Hematopoietic multipotent progenitor cell treated with erythropoietin and hydrocortisone succinate and interleukin-3 and kit ligand, for 4 days (in vitro differentiated cells): Measurements from ENCODE around the gene PEX14.
"Not testable (repeated sequence)": the region's sequence is repeated elsewhere in the genome, so short reads cannot be mapped to it uniquely, and the experiment has no call there.

Source experiments
- DNase-seq: peaks from one replicate; pipeline ENCODE4 v3.0.0-alpha.2; 2015

PEX14 gene, protein sequence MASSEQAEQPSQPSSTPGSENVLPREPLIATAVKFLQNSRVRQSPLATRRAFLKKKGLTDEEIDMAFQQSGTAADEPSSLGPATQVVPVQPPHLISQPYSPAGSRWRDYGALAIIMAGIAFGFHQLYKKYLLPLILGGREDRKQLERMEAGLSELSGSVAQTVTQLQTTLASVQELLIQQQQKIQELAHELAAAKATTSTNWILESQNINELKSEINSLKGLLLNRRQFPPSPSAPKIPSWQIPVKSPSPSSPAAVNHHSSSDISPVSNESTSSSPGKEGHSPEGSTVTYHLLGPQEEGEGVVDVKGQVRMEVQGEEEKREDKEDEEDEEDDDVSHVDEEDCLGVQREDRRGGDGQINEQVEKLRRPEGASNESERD

DNA sequence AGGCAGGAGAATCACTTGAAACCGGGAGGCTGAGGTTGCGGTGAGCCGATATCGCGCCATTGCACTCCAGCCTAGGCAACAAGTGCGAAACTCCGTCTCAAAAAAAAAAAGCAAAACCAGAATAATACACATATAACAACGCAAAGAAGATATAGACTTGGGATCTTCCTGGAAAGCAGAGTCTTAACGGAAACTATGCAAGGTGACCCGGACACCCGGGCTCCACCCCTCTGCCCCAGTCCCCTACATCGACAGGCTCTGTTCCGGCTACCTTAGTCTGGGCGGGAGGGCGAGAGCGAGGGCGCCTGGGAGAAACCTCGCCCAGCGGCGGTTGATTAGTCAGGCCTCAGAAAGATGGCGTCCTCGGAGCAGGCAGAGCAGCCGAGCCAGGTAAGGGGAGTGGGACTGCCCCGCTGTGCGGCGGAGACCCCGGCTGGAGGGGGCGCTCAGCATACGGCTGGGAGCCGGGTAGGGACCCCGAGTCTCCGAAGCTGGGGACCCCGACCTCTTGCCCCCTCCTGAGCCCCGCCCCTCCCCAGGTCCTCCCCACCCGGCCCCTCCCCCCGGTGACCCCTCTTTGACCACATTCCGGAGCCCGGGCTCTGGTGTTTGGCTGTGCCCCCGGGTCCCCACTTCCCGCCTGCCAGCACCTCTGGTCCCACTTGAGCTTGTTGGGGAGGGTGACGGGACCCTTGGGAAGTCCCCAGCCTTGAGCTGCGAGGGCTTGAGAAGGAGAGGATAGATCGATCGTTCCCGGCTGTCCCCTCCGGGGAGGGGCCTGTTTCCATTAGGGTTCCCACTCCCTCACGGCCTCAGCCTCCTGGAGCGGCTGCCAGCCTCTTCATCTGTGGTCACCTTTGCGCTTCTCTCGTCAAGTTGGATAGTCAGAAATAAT, at the start of gene PEX14:
Gene PEX14, plus strand, starts transcription at position 338 of the 895 bp plus-strand sequence. Its CDS starts 17 bp downstream, at position 355.
- peak; percentile 97 for DNase-seq

DNA sequence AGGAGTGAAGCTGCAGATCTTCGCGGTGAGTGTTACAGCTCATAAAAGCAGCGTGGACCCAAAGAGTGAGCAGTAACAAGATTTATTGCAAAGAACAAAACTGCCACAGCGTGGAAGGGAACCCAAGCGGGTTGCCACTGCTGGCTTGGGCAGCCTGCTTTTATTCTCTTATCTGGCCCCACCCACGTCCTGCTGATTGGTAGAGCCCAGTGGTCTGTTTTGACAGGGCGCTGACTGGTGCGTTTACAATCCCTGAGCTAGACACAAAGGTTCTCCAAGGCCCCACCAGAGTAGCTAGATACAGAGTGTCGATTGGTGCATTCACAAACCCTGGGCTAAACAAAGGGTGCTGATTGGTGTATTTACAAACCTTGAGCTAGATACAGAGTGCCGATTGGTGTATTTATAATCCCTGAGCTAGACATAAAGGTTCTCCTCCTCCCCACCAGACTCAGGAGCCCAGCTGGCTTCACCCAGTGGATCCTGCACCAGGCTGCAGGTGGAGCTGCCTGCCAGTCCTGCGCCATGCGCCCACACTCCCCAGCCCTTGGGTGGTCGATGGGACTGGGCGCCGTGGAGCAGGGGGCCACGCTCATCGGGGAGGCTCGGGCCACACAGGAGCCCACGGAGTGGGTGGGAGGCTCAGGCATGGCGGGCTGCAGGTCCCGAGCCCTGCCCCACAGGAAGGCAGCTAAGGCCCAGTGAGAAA, 48.8 kb upstream of the PEX14 start:
- peak; percentile 43 for DNase-seq

DNA sequence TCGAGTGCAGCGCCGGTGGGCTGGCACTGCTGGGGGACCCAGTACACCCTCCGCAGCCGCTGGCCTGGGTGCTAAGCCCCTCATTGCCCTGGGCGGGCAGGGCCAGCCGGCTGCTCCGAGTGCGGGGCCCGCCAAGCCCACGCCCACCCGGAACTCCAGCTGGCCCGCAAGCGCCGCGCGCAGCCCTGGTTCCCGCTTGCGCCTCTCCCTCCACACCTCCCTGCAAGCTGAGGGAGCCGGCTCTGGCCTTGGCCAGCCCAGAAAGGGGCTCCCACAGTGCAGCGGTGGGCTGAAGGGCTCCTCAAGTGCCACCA, 48.3 kb upstream of the PEX14 start:
- DNase-seq = not testable (repeated sequence)

DNA sequence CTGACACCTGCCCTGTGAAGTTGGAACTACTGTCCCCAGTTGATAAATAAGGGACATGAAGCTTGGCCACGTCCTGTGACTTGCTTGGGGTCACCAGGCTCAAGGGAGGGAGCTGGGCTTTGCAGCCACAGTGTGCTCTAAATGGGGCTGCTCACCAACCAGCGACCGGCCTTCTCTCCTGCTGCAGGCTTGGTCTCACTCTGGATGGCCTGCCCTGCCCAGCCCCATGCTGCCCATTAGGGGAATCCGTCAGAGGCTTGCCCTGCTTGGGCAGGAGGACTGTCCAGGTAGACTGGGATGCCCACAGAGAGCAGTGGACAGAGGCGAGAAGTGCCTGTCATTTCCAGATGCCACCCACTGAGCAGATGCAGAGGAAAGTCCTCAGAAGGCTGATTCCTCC, 45.8 kb upstream of the PEX14 start:
- no peak for DNase-seq

DNA sequence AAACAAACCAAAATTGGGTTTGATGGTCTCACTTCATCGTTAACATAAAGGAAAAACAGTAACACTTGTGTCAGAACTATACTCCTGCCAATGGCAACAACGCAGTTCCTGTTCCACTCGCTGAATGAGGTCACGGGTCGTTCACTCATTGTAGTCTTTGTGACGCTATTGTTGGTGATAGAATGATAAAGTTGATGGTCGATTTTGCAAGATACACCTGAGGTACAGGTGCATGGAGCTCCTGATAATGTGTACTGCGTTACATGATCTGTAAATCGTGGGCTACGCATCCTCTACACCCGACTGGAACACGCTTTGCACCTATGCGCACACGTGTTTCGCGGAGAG, 44.9 kb upstream of the PEX14 start:
- peak; percentile 49 for DNase-seq

DNA sequence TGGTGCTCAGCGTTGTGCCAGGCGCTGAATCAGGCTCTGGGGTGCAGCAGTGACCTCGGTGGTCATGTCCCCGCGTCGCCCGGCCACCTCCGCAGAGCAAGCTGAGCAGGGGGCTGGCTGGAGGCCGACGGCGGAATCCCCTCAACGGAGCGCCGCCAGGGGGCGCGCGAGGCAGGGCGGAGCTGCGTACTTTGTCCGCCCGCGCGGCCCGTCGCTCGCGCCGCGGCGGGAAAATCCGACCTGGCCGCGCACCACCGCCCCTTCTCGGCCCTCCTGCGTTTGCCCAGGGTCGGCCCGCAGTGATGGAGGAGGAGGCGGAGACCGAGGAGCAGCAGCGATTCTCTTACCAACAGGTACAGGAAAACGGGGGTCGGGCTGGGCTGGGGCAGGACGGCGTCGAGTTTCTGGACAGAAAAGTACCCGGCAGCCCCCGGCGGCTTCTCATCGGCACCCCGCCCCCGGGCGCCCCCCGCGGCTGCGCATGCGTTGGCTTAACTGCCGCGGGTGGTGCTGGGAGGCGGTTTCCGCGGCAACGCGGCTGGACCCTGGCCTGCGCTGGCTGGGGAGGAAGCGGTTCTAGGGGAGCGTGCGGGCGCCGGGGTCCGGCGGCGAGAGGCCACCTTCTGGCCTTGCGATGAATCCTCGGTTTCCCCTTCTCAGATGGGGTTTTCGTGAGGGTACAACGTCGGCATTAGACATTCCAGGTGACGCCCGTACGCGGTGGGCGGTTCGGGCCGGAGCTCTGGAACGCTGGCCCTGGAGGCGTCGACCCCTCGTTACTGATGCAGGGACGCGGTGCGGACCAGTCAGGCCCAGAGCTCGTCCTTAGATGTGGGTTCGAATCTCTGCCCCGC, 44.3 kb upstream of the PEX14 start, which contains the start of gene CENPS:
Gene CENPS, plus strand, starts transcription at position 218 of the 854 bp plus-strand sequence. Its CDS starts 85 bp downstream, at position 303.
- DNase-seq = peak; percentile 96

DNA sequence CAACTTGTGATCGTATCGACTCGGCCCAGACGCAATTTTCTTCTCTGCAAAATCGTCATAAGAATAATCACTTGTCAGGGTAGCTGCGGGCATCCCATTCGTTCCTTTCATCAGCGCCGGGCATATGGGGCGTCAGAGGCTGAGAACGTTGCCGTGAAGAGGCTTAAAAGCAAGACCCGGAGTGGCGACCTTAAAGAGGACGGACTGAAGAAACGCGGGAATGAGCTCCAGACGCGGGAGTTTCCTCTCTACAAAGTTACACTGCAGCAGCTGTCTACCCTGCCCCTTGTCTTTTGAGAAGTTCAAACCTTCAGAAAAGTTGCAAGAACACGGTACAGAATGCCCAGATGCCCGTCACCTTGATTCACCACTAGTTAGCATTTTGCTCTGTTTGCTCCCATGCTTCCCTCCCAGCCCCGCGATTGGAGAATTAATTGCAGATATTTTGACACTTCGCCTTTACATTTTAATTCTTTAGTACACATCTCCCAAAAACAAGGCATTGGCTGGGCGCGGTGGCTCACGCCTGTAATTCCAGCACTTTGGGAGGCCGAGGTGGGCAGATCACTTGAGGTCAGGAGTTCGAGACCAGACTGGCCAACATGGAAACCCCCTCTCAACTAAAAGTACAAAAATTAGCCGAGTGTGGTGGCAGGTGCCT, 43.5 kb upstream of the PEX14 start:
- peak; percentile 67 for DNase-seq

DNA sequence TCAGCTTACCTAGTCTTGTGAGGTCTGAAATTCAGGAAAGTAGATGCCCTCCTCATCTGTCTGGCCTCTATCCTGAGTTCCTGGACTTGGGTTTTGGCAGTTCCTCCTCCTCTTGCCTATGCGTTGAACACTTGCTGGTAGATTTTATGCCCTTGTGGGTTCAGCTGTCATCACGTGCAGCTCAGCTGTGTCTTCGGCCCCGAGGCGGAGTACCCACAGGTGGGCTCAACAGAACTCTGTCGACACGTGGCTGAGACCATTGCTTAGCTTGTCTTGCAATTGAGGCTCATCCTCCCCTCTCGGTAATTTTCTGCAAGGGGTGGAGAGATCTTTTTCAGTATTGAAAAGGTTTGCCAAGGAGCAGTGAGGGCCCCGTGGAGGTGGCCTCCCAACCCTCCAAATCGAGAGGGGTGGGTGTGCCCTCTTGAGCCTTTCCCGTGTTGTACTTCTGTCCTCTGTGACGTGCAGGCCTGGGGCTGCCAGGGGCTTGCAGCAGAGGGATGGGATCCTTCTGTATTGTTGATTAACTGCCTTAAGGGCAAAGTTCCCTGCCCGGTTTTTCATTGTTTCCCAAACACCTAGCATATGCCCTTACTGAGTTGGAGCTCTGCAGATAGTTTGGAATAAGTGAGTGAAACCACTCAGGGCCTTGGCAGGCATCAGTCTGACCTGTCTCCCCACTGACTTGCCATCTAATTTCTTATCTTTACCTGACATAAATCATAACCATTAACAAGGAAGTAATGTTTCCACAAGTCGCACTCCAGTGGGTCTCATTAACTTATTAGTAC, 41.6 kb upstream of the PEX14 start:
- DNase-seq = no peak

DNA sequence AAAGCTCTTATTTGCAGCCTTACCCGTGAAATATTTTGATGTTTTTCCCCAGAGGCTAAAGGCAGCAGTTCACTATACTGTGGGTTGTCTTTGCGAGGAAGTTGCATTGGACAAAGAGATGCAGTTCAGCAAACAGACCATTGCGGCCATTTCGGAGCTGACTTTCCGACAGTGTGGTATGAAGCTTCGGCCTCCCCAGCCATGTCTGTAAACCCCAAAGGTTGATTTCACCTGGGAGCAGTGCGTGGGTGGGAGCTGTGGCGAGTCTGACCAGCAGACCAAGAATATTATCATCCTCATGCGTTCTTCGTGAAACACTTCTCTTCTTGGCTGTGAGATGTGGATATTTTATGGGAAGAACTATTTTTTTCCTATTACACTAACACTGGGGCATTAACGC, 41.0 kb upstream of the PEX14 start:
- DNase-seq = no peak

DNA sequence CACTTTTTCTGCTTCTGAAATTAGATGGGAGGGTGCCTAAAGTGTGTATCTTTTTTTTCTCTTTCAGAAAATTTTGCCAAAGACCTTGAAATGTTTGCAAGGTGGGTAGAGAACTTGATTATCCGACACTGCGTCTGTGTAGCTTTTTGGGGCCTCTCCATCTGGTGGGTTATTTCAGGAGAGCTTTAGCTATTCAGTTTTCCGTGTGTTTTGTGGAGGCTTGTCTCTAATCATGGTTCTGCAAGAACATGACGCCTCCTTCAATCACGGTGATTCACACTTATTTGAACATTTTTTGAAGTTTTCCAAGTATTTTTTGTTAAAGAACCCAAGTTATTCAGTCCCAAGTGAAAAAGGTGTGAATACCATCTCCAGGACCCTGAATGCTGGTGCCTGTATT, 40.2 kb upstream of the PEX14 start:
- no peak for DNase-seq

DNA sequence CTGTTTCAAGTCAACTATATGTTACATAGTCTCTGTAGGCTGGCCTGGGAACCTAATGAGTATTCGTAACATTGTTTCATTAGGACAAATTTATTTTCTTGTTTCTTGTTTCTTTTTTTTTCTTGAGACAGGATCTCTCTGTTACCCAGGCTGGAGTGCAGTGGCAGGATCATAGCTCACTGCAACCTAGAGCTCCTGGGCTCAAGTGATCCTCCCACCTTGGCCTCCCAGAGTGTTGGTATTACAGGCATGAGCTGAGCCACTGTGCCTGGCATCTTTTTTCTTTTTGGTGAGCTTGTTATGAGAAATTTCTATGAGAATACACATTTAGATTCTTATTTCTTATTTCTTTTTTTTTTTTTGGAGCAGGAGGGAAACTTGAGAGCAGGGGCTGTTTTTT, 37.7 kb upstream of the PEX14 start:
- DNase-seq = no peak

DNA sequence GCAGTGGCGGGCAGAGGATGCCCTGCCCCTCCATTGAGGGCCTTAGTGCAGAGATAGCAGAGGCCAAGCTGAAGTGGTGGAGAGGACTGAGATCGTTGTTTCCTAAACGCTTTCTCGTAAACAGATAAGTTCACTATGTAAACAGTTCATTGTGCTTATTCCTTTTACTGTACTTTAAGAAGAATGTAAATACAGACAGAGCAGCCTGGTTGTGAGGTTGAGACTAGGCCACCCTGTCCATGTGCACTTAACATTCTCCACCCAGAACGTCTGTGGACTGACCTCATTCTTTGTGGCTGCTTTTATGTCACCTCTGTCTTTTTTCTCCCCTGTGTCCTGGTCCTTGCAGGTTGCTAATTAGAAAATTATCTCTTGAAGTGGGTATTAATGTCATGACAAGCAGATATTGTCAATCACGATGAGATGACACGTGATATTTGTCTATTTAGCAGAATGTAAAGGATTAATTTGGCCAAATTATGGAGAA, 36.0 kb upstream of the PEX14 start:
- DNase-seq = no peak

DNA sequence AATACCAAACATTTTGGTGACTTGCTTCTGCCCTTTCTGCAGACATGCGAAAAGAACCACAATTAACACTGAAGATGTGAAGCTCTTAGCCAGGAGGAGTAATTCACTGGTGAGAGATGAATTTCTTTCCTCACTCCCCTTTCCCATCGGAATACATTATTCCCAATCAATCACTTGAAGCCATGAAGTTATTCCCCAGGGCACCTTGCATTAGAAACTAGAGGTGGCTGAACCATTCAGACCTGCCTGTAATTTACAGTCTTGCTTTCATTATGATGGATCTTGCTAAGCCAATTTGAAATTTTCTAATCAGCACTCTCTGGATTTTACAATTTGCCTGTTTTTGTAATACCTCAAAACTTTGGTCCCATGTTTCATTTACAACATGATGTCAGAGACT, 34.4 kb upstream of the PEX14 start:
- no peak for DNase-seq

DNA sequence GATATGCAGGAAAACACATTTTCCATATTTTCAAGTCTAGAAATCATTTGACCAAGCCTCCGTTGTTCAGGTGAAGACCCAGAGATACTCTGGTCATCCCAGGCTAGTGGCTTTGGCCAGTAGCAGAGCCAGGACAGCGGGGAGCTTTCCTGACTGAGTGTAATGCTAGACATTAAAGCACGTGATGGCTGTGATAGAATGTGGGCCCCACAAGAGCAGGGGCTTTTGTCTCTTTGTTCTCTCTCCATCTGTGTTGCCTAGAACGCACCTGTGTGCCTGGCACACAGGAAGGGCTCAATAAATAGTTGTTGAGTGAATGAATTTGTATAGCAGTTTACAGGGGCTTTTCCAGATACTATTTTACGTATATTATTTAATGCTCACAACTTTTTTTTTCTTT, 34.0 kb upstream of the PEX14 start:
- no peak for DNase-seq

DNA sequence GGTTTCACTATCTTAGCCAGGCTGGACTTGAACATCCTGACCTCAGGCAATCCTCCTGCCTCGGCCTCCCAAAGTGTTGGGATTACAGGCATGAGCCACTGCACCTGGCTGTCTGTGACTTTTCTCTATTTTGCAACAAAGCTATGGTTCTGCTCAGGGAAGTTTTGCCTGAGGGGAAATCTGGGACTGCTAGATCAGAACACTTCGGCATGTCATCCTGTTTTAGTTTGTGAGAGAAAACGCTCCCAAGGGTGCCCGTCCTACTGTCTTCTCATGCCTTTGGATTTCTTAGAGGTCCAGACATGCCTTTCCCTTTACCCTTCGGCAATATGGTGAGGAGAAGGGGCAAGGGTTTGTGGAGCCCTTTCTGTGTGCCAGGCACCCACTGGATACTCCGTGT, 30.5 kb upstream of the PEX14 start:
- DNase-seq = no peak

DNA sequence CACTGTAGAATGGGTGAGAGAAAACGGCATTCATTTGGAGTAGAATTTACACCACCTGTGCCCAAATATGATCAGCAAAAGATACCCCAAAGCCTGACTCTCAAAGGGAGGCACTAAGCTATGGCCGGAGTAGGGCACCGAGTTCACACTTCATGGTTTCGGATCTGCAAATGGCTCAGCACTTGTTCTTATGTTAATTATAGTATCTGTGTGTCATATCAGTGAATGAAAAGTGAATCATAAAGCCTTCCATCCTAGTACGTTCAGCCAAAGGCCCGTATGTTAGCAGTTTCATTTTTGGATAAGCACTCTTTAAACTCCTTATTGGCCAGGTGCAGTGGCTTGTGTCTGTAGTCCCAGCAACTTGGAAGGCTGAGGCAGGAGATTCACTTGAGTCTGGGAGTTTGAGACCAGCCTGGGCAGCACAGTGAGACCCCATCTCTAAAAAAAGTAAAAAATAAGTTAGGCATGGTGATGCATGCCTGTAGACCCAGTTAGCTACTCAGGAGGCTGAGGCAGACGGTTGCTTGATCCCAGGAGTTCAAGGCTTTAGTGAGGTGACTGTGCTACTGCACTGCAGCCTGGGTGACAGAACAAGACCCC, 29.9 kb upstream of the PEX14 start:
- DNase-seq = no peak

DNA sequence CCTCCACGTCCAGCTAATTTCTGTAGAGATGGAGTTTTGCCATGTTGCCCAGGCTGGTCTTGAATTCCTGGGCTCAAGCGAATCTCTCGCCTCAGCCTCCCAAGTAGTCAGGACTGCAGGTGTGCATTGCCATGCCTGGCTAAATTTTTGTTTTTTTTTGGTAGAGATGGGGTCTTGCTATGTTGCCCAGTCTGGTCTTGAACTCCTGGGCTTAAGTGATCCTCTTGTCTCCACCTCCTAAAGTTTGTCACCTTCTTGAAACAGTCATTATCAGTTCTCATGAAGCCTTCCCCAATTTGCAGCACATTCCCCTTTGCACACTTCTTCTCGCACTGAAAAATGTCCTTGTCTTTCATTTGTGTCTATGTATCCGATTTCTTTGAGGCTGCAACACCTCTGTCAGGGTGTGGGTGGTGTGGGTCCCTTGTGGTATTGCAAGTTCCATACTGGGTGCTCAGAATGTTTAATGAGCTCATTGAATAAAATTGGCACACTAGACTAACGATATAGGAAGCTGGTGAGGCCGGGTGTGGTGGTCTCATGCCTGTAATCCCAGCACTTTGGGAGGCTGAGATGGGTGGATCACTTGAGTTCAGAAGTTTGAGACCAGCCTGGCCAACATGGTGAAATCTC, 27.8 kb upstream of the PEX14 start:
- no peak for DNase-seq

DNA sequence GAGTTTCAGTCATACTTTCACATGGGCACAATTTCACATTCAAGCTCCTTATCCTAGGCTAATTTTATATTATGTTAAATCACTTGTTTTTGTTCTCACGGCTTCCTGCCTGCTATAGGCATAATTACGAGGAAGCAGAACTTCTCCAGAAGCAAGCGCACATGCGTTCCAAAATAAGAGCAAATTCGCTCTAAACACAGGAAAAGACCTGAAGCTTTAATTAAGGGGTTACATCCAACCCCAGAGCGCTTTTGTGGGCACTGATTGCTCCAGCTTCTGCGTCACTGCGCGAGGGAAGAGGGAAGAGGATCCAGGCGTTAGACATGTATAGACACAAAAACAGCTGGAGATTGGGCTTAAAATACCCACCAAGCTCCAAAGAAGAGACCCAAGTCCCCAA, 25.0 kb upstream of the PEX14 start, which contains the start of gene CORT:
Gene CORT, plus strand, starts transcription at position 281 of the 400 bp plus-strand sequence. CDS start 193 bp downstream, outside the sequence.
- DNase-seq = no peak

DNA sequence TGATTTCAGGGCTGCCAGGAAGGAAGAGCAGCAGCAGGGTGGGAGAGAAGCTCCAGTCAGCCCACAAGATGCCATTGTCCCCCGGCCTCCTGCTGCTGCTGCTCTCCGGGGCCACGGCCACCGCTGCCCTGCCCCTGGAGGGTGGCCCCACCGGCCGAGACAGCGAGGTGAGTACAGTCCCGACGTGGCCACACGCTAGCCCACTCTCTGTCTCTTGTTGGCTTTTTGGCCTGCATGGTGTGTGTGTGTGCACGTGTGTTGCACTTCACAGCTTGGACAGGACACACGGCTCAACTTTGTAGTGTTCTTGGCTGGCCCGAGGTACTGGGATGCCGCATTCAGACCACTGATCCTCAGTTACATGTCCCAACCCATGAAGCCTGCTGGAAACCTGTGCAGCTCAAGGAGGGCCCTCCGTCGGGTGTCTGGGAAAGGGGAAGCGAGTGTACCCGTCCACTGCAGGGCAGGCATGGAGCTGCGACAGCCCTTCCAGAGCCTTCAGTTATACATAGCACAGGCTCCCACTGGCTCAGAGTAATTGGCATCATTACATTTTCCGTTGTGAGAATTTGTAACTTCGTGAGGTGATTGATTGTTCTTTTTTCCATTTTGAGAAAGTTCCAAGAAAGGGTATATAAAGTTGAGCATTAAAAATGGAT, 24.5 kb upstream of the PEX14 start:
- DNase-seq = no peak
